ENCODE results near the gene CDK2AP2. TPM values are rescaled to one million over a fixed set of nuclear protein-coding genes. Genes with fewer than 3 reads are reported as not detected.

The CDK2AP2 gene
- total and polyA plus RNA-seq, 3 experiments from 2014 or later, result 60.7 to 173 (median 68.9) TPM

GRCh38 chr11:67493548-67494370 is 14.2 kb downstream of the CDK2AP2 start:
- DNase-seq, result no peak
- Mint-ChIP-seq H3K27me3 (no peaks in the 10 kb centered on the region), H3K4me3 (no peak overlapping the region), H3K36me3 (peaks cover 0 to 86% (median 4%) of the 10 kb centered on the region in 3 donors), H3K4me1 (peaks cover 4 to 11% (median 5%) of the 10 kb centered on the region in 3 donors), H3K9me3 (no peaks in the 10 kb centered on the region), H3K27ac (peak overlapping the region in 2 of 8 donors; percentile 15 to 17)
- CTCF ChIA-PET, result interaction anchor here (1.4 to 2.0 kb wide), 2 partner anchors 11 to 92 kb away, joined by 4 to 5 read pairs; partner anchors contain the start of genes PITPNM1 and PPP1CA
- no peaks in the 10 kb centered on the region for H3K27me3 ChIP-seq (ENCODE audit: insufficient read depth, low read length, poor library complexity, severe bottlenecking)
- peaks cover under 1% of the 10 kb centered on the region for H3K4me1 ChIP-seq (ENCODE audit: insufficient read depth, low read length)
- POLR2A ChIA-PET, result interaction anchor here (0.6 to 1.9 kb wide), 2 partner anchors 10 to 71 kb away, joined by 3 to 8 read pairs; partner anchors contain the start of gene AIP
- no peak overlapping the region for H3K27ac ChIP-seq (ENCODE audit: low read depth, low read length)
- peaks cover 14% of the 10 kb centered on the region for H3K36me3 ChIP-seq (ENCODE audit: insufficient read depth, low read length)
- no peaks in the 10 kb centered on the region for H3K9me3 ChIP-seq (ENCODE audit: low read length)
- no peak overlapping the region for H3K4me3 ChIP-seq (ENCODE audit: low read length)

- Mint-ChIP-seq H3K27ac (peak overlapping the region in 1 of 8 donors; percentile 36), H3K4me3 (no peak overlapping the region), H3K4me1 (peaks cover 7 to 19% (median 12%) of the 10 kb centered on the region in 3 donors), H3K9me3 (no peaks in the 10 kb centered on the region), H3K27me3 (no peaks in the 10 kb centered on the region), H3K36me3 (peaks cover 0 to 86% (median 7%) of the 10 kb centered on the region in 3 donors)
- peaks cover 8% of the 10 kb centered on the region for H3K4me1 ChIP-seq (ENCODE audit: insufficient read depth, low read length)
- no peaks in the 10 kb centered on the region for H3K27me3 ChIP-seq (ENCODE audit: insufficient read depth, low read length, poor library complexity, severe bottlenecking)
- CTCF ChIA-PET, result interaction anchor here (0.9 to 2.0 kb wide), 6 partner anchors 12 to 104 kb away, joined by 3 to 5 read pairs (median 4); partner anchors contain the start of genes PITPNM1, PPP1CA and PTPRCAP
- no peak for DNase-seq
- H3K36me3 ChIP-seq (ENCODE audit: insufficient read depth, low read length), result peaks cover 17% of the 10 kb centered on the region
- no peak overlapping the region for H3K4me3 ChIP-seq (ENCODE audit: low read length)
- no peaks in the 10 kb centered on the region for H3K9me3 ChIP-seq (ENCODE audit: low read length)
- POLR2A ChIA-PET, result interaction anchor here (0.6 to 1.9 kb wide), 5 partner anchors 9 to 92 kb away, joined by 3 to 8 read pairs (median 3); partner anchors contain the start of genes AIP, GPR152 and PPP1CA
- no peak overlapping the region for H3K27ac ChIP-seq (ENCODE audit: low read depth, low read length)
Measured at GRCh38 chr11:67492801-67493547, 15.0 kb downstream of the CDK2AP2 start.

GRCh38 chr11:67492069-67492727 is 15.8 kb downstream of the CDK2AP2 start:
- no peak for DNase-seq
- Mint-ChIP-seq H3K4me1 (peaks cover 15 to 27% (median 19%) of the 10 kb centered on the region in 3 donors), H3K9me3 (no peaks in the 10 kb centered on the region), H3K27me3 (no peaks in the 10 kb centered on the region), H3K4me3 (no peak overlapping the region), H3K36me3 (peaks cover 4 to 86% (median 12%) of the 10 kb centered on the region in 3 donors), H3K27ac (peak overlapping the region in 1 of 8 donors; percentile 32)
- POLR2A ChIA-PET, result interaction anchor here (0.6 to 1.9 kb wide), 5 partner anchors 9 to 91 kb away, joined by 3 to 8 read pairs (median 3); partner anchors contain the start of genes AIP, GPR152 and PPP1CA
- H3K27me3 ChIP-seq (ENCODE audit: insufficient read depth, low read length, poor library complexity, severe bottlenecking), result no peaks in the 10 kb centered on the region
- no peaks in the 10 kb centered on the region for H3K9me3 ChIP-seq (ENCODE audit: low read length)
- H3K4me1 ChIP-seq (ENCODE audit: insufficient read depth, low read length), result peaks cover 14% of the 10 kb centered on the region
- H3K4me3 ChIP-seq (ENCODE audit: low read length), result no peak overlapping the region
- peaks cover 22% of the 10 kb centered on the region for H3K36me3 ChIP-seq (ENCODE audit: insufficient read depth, low read length)
- CTCF ChIA-PET, result interaction anchor here (0.9 to 2.0 kb wide), 7 partner anchors 10 to 103 kb away, joined by 3 to 5 read pairs (median 4); partner anchors contain the start of genes PITPNM1, PPP1CA and PTPRCAP
- no peak overlapping the region for H3K27ac ChIP-seq (ENCODE audit: low read depth, low read length)

GRCh38 chr11:67491276-67492068 is 16.5 kb downstream of the CDK2AP2 start:
- DNase-seq, result no peak
- no peaks in the 10 kb centered on the region for H3K9me3 Mint-ChIP-seq
- H3K27me3 Mint-ChIP-seq, result no peaks in the 10 kb centered on the region
- ChIA-PET POLR2A (interaction anchor here (0.7 to 1.9 kb wide), 3 partner anchors 8 to 90 kb away, joined by 3 to 8 read pairs (median 5); partner anchors contain the start of genes AIP and PPP1CA), CTCF (interaction anchor here (0.9 to 2.0 kb wide), 4 partner anchors 11 to 23 kb away, joined by 3 to 5 read pairs (median 4); partner anchors contain the start of gene PITPNM1)
- H3K36me3 Mint-ChIP-seq, result peaks cover 4 to 83% (median 12%) of the 10 kb centered on the region in 3 donors
- no peak overlapping the region for H3K4me3 Mint-ChIP-seq
- Histone ChIP-seq H3K36me3 (ENCODE audit: insufficient read depth, low read length) (peaks cover 27% of the 10 kb centered on the region), H3K27me3 (ENCODE audit: insufficient read depth, low read length, poor library complexity, severe bottlenecking) (no peaks in the 10 kb centered on the region), H3K27ac (ENCODE audit: low read depth, low read length) (no peak overlapping the region), H3K9me3 (ENCODE audit: low read length) (no peaks in the 10 kb centered on the region), H3K4me1 (ENCODE audit: insufficient read depth, low read length) (peaks cover 22% of the 10 kb centered on the region), H3K4me3 (ENCODE audit: low read length) (no peak overlapping the region)
- H3K4me1 Mint-ChIP-seq, result peaks cover 22 to 34% (median 25%) of the 10 kb centered on the region in 3 donors
- peak overlapping the region in 1 of 8 donors; percentile 21 for H3K27ac Mint-ChIP-seq

- CTCF ChIA-PET, result no interaction called here
- Mint-ChIP-seq H3K27me3 (no peaks in the 10 kb centered on the region), H3K27ac (peak overlapping the region in 1 of 8 donors; percentile 21), H3K4me1 (peaks cover 30 to 42% (median 32%) of the 10 kb centered on the region in 3 donors), H3K4me3 (no peak overlapping the region), H3K36me3 (peaks cover 4 to 81% (median 12%) of the 10 kb centered on the region in 3 donors), H3K9me3 (no peaks in the 10 kb centered on the region)
- no peak overlapping the region for H3K27ac ChIP-seq (ENCODE audit: low read depth, low read length)
- H3K27me3 ChIP-seq (ENCODE audit: insufficient read depth, low read length, poor library complexity, severe bottlenecking), result no peaks in the 10 kb centered on the region
- no peak for DNase-seq
- peaks cover 27% of the 10 kb centered on the region for H3K36me3 ChIP-seq (ENCODE audit: insufficient read depth, low read length)
- H3K4me1 ChIP-seq (ENCODE audit: insufficient read depth, low read length), result peaks cover 29% of the 10 kb centered on the region
- H3K9me3 ChIP-seq (ENCODE audit: low read length), result no peaks in the 10 kb centered on the region
- POLR2A ChIA-PET, result interaction anchor here (0.6 kb wide), 1 partner anchor 13 kb away, joined by 3 read pairs; no protein-coding TSS in a partner anchor
- H3K4me3 ChIP-seq (ENCODE audit: low read length), result no peak overlapping the region
Measured at GRCh38 chr11:67490727-67491065, 17.3 kb downstream of the CDK2AP2 start.

- Mint-ChIP-seq H3K9me3 (no peaks in the 10 kb centered on the region), H3K4me3 (no peak overlapping the region), H3K36me3 (peaks cover 4 to 76% (median 12%) of the 10 kb centered on the region in 3 donors), H3K27me3 (no peaks in the 10 kb centered on the region), H3K4me1 (peaks cover 34 to 46% (median 34%) of the 10 kb centered on the region in 3 donors), H3K27ac (peak overlapping the region; percentile 14 to 93 (median 61))
- no peak overlapping the region for H3K4me3 ChIP-seq (ENCODE audit: low read length)
- no peaks in the 10 kb centered on the region for H3K27me3 ChIP-seq (ENCODE audit: insufficient read depth, low read length, poor library complexity, severe bottlenecking)
- POLR2A ChIA-PET, result interaction anchor here (0.5 to 1.2 kb wide), 3 partner anchors 13 to 87 kb away, joined by 3 to 10 read pairs (median 5); partner anchors contain the start of gene PTPRCAP
- CTCF ChIA-PET, result no interaction called here
- DNase-seq, result no peak
- peaks cover 33% of the 10 kb centered on the region for H3K4me1 ChIP-seq (ENCODE audit: insufficient read depth, low read length)
- H3K36me3 ChIP-seq (ENCODE audit: insufficient read depth, low read length), result peaks cover 27% of the 10 kb centered on the region
- no peak overlapping the region for H3K27ac ChIP-seq (ENCODE audit: low read depth, low read length)
- no peaks in the 10 kb centered on the region for H3K9me3 ChIP-seq (ENCODE audit: low read length)
Measured at GRCh38 chr11:67489885-67490726, 17.9 kb downstream of the CDK2AP2 start.

Measured in CD8-positive, alpha-beta memory T cell (primary cell).